Endothelial cell of umbilical vein (primary cell): ENCODE data around the gene ULBP2. TPM values are rescaled to one million over a fixed set of nuclear protein-coding genes. Genes with fewer than 3 reads are reported as not detected.
"Not testable (repeated sequence)": the region's sequence is repeated elsewhere in the genome, so short reads cannot be mapped to it uniquely, and the experiment has no call there.

Experiments
- BruUV-seq: library from RNA; stranded (reverse); fragments of 400-500 nt; replicated peaks from 2 replicates; lab custom pipeline; 2021; lab: Mats Ljungman, UMichigan
- CTCF ChIA-PET: fragments of 300-600, 350-600 bp; sonication (Branson Sonifier 250); formaldehyde crosslinking; loops from one replicate; lab custom pipeline; 2021; ENCODE audit warnings: antibody characterized with exemption, inconsistent platforms; lab: Charles Lee
- POLR2A ChIA-PET: fragments of 300-600, 350-600 bp; sonication (Branson Sonifier 250); formaldehyde crosslinking; loops from one replicate; lab custom pipeline; 2021; ENCODE audit warnings: antibody characterized with exemption, inconsistent platforms; lab: Charles Lee
- DNase-seq: peaks from one replicate; pipeline ENCODE4 v3.0.0-alpha.2; 2011; ENCODE audit warnings: low read depth, low spot score
- FAIRE-seq: peaks from 2 replicates; lab custom pipeline; 2011; peaks lifted over from hg19 to GRCh38; lab: Jason Lieb, UNC
- H2AFZ ChIP-seq: 2 replicates; pipeline ENCODE4 v1.6.0; 2012; ENCODE audit warnings: low read depth, low read length, control low read depth, inconsistent platforms
- H3K27ac ChIP-seq: 2 replicates; pipeline ENCODE4 v1.5.1; 2011; ENCODE audit warnings: low read depth, mild to moderate bottlenecking, control low read depth, low read length, moderate library complexity; ENCODE audit not compliant: insufficient read depth
- H3K27me3 ChIP-seq, 2 experiments: 2 replicates each; pipeline versions ENCODE4 v1.6.0 to v1.6.1; 2011; ENCODE audit warnings: low read length in 2 of 2, mixed read lengths in 1 of 2; ENCODE audit not compliant: control insufficient read depth in 2 of 2, insufficient read depth in 2 of 2
- H3K36me3 ChIP-seq, 2 experiments: 2 replicates in 1 of 2; 3 replicates in 1 of 2; pipeline ENCODE4 v1.5.1; 2011; ENCODE audit warnings: low read length in 2 of 2, mild to moderate bottlenecking in 1 of 2, moderate library complexity in 1 of 2; ENCODE audit not compliant: control insufficient read depth in 2 of 2, insufficient read depth in 2 of 2; ENCODE audit errors: extremely low read depth in 1 of 2
- H3K4me1 ChIP-seq: 3 replicates; pipeline ENCODE4 v1.5.1; 2011; ENCODE audit warnings: mild to moderate bottlenecking, low read length; ENCODE audit not compliant: control insufficient read depth, insufficient read depth; ENCODE audit errors: extremely low read depth
- H3K4me2 ChIP-seq: 2 replicates; pipeline ENCODE4 v1.6.1; 2011; ENCODE audit warnings: low read length, control low read depth, mixed read lengths; ENCODE audit not compliant: insufficient read depth
- H3K4me3 ChIP-seq, 3 experiments: fragments of 200-600 bp in 1 of 3; sonication (generic), shearing (Covaris generic) in 1 of 3; replicated peaks in 1 of 3; 2 replicates each; pipeline ENCODE4 v1.5.1; 2011 to 2016; ENCODE audit warnings: control low read depth in 3 of 3, low read length in 3 of 3, mild to moderate bottlenecking in 2 of 3, inconsistent platforms in 1 of 3, low read depth in 1 of 3, moderate library complexity in 1 of 3; ENCODE audit not compliant: insufficient read depth in 1 of 3
- H3K79me2 ChIP-seq: 2 replicates; pipeline ENCODE4 v1.6.0; 2012; ENCODE audit warnings: low read length, inconsistent platforms; ENCODE audit not compliant: control insufficient read depth, insufficient read depth
- H3K9ac ChIP-seq: replicated peaks from 2 replicates; pipeline ENCODE3; 2011; ENCODE audit warnings: low read length, control low read depth; ENCODE audit not compliant: insufficient read depth; ENCODE audit errors: extremely low read depth
- H3K9me1 ChIP-seq: replicated peaks from 3 replicates; pipeline ENCODE4 v1.6.0; 2011; ENCODE audit warnings: mild to moderate bottlenecking, low read length; ENCODE audit not compliant: control insufficient read depth, insufficient read depth; ENCODE audit errors: extremely low read depth
- H3K9me3 ChIP-seq: replicated peaks from 2 replicates; pipeline ENCODE4 v1.5.1; 2012; ENCODE audit warnings: low read length, inconsistent platforms; ENCODE audit not compliant: control insufficient read depth, insufficient read depth
- H4K20me1 ChIP-seq: replicated peaks from 2 replicates; pipeline ENCODE3; 2011; ENCODE audit warnings: mild to moderate bottlenecking, low read length; ENCODE audit not compliant: control insufficient read depth, insufficient read depth; ENCODE audit errors: extremely low read depth
- GATA2 ChIP-seq: IDR thresholded peaks from 2 replicates; pipeline ENCODE4 v1.7.0; 2011; ENCODE audit warnings: low read depth, mild to moderate bottlenecking, moderate library complexity, mixed read lengths, low read length; ENCODE audit not compliant: insufficient read length, insufficient read depth
- MYC ChIP-seq: IDR thresholded peaks from one replicate; pipeline ENCODE4 v1.6.1; 2011; ENCODE audit warnings: mild to moderate bottlenecking, low read depth, low read length
- POLR2AphosphoS5 ChIP-seq: IDR thresholded peaks from 2 replicates; pipeline ENCODE4 v1.6.1; 2012; ENCODE audit warnings: low read depth, mild to moderate bottlenecking, control low read depth, low read length, moderate library complexity; ENCODE audit not compliant: insufficient read depth
- dilution Hi-C: fragments of 300-500 bp; cut with MboI; formaldehyde crosslinking; loops from one replicate; pipeline ENCODE4 v1.15.0; 2019; ENCODE audit warnings: low sequenced_read_pairs; ENCODE audit not compliant: extremely low pct_ligation_motif_present
- intact Hi-C: fragments of 100-400 bp; cut with micrococcal nuclease; formaldehyde crosslinking; loops from one replicate; pipeline ENCODE4 v1.10.0; 2022
- polyA plus RNA-seq, 4 experiments: library from polyadenylated mRNA; depleted of rRNA in 3 of 4; stranded (reverse) in 3 of 4; unstranded in 1 of 4; fragments of >200 nt; gene quantifications; 2 replicates each; pipeline versions ENCODE4 v1.2.1 to v1.2.3, GENCODE V29; 2011 to 2012; ENCODE audit warnings: missing spikeins in 1 of 4
- total RNA-seq: library from RNA; stranded (reverse); gene quantifications from 2 replicates; pipeline ENCODE4 v1.2.3, GENCODE V29; 2021

The ULBP2 gene
- total and polyA plus RNA-seq, 2 donors (not counting 3 experiments of a cell fraction or from before 2014, with no cell fraction given): 7.0 to 22.8 TPM

- no TSS peak for BruUV-seq
- Histone ChIP-seq H3K9ac (no peak overlapping the region), H3K4me1 (peaks cover 5% of the 10 kb centered on the region), H3K27ac (no peak overlapping the region), H3K4me3 (no peak overlapping the region), H3K4me2 (no peak overlapping the region), H3K79me2 (no peaks in the 10 kb centered on the region), H3K9me3 (no peaks in the 10 kb centered on the region), H2AFZ (no peak overlapping the region), H3K36me3 (no peaks in the 10 kb centered on the region), H4K20me1 (no peaks in the 10 kb centered on the region), H3K9me1 (no peaks in the 10 kb centered on the region), H3K27me3 (peaks cover 10 to 29% of the 10 kb centered on the region in 2 experiments)
- FAIRE-seq: no peak
- dilution Hi-C loops: no loop called here
- intact Hi-C loops: no loop called here
- TF ChIP-seq GATA2 (no peak), POLR2AphosphoS5 (no peak), MYC (no peak)
- ChIA-PET CTCF (interaction anchor here (1.0 kb wide), 1 partner anchor 119 kb away, joined by 3 read pairs; no protein-coding TSS in a partner anchor), POLR2A (no interaction called here)
- no peak for DNase-seq
Observed at GRCh38 chr6:149969635-149970034, 27.8 kb downstream of the ULBP2 start.

GRCh38 chr6:149974394-149974793, 32.6 kb downstream of the ULBP2 start:
- H3K79me2 ChIP-seq, FAIRE-seq, H3K4me1 ChIP-seq, DNase-seq, dilution Hi-C loops, H3K9me1 ChIP-seq, H3K27ac ChIP-seq, H3K36me3 ChIP-seq, CTCF ChIA-PET, H2AFZ ChIP-seq, H3K9ac ChIP-seq, H4K20me1 ChIP-seq, H3K4me3 ChIP-seq, H3K9me3 ChIP-seq, BruUV-seq, intact Hi-C loops, H3K4me2 ChIP-seq: not testable (repeated sequence)
- POLR2A ChIA-PET: interaction anchor here (0.6 kb wide), 1 partner anchor 12 kb away, joined by 5 read pairs; no protein-coding TSS in a partner anchor
- peaks cover 23 to 26% of the 10 kb centered on the region in 2 experiments for H3K27me3 ChIP-seq
